ENCODE results near the gene CA10.

DNA sequence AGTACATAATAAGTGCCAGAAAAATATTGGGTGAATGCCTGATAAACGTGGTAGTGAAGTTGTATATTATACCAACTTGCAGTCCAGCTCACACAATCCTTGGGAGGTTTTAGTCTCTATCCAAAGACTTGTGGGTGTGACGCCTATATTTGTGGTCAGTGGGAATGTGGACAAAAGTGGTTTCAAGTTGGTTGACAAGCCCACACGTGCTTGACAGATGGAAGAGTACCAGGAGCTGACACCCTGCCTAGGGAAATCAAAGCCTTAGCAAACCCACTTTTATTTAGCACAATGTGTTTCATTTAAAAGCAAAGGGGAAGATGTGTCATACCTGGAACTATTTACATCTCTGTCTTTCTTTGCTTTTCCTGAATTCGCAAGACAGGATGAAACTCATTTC is 79.0 kb downstream of the CA10 start:
- TF ChIP-seq, protein P1, sequence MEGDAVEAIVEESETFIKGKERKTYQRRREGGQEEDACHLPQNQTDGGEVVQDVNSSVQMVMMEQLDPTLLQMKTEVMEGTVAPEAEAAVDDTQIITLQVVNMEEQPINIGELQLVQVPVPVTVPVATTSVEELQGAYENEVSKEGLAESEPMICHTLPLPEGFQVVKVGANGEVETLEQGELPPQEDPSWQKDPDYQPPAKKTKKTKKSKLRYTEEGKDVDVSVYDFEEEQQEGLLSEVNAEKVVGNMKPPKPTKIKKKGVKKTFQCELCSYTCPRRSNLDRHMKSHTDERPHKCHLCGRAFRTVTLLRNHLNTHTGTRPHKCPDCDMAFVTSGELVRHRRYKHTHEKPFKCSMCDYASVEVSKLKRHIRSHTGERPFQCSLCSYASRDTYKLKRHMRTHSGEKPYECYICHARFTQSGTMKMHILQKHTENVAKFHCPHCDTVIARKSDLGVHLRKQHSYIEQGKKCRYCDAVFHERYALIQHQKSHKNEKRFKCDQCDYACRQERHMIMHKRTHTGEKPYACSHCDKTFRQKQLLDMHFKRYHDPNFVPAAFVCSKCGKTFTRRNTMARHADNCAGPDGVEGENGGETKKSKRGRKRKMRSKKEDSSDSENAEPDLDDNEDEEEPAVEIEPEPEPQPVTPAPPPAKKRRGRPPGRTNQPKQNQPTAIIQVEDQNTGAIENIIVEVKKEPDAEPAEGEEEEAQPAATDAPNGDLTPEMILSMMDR (IDR thresholded peaks at IDR 0.05), result no peak
- TF ChIP-seq POLR2A (IDR thresholded peaks at IDR 0.05), result no peak

Measured in right lobe of liver (tissue), 4 donors.